Liver (tissue), 2 donors: ENCODE results near the gene LASP1.

Experiments
- TF ChIP-seq, protein P1 (sequence below): fragments of 150-350 bp; IDR thresholded peaks from 2 replicates; pipeline ENCODE4 v1.5.1; 2017; ENCODE audit warnings: improper control_type of control experiment, low read depth, low read length; ENCODE audit not compliant: missing input control
- TF ChIP-seq, protein P2 (sequence below): IDR thresholded peaks from 2 replicates; pipeline ENCODE4 v1.6.1; 2016; ENCODE audit warnings: antibody characterized with exemption, mild to moderate bottlenecking
- donor health status: healthy.

- TF ChIP-seq, protein P1, sequence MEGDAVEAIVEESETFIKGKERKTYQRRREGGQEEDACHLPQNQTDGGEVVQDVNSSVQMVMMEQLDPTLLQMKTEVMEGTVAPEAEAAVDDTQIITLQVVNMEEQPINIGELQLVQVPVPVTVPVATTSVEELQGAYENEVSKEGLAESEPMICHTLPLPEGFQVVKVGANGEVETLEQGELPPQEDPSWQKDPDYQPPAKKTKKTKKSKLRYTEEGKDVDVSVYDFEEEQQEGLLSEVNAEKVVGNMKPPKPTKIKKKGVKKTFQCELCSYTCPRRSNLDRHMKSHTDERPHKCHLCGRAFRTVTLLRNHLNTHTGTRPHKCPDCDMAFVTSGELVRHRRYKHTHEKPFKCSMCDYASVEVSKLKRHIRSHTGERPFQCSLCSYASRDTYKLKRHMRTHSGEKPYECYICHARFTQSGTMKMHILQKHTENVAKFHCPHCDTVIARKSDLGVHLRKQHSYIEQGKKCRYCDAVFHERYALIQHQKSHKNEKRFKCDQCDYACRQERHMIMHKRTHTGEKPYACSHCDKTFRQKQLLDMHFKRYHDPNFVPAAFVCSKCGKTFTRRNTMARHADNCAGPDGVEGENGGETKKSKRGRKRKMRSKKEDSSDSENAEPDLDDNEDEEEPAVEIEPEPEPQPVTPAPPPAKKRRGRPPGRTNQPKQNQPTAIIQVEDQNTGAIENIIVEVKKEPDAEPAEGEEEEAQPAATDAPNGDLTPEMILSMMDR, result no peak
- TF ChIP-seq, protein P2, sequence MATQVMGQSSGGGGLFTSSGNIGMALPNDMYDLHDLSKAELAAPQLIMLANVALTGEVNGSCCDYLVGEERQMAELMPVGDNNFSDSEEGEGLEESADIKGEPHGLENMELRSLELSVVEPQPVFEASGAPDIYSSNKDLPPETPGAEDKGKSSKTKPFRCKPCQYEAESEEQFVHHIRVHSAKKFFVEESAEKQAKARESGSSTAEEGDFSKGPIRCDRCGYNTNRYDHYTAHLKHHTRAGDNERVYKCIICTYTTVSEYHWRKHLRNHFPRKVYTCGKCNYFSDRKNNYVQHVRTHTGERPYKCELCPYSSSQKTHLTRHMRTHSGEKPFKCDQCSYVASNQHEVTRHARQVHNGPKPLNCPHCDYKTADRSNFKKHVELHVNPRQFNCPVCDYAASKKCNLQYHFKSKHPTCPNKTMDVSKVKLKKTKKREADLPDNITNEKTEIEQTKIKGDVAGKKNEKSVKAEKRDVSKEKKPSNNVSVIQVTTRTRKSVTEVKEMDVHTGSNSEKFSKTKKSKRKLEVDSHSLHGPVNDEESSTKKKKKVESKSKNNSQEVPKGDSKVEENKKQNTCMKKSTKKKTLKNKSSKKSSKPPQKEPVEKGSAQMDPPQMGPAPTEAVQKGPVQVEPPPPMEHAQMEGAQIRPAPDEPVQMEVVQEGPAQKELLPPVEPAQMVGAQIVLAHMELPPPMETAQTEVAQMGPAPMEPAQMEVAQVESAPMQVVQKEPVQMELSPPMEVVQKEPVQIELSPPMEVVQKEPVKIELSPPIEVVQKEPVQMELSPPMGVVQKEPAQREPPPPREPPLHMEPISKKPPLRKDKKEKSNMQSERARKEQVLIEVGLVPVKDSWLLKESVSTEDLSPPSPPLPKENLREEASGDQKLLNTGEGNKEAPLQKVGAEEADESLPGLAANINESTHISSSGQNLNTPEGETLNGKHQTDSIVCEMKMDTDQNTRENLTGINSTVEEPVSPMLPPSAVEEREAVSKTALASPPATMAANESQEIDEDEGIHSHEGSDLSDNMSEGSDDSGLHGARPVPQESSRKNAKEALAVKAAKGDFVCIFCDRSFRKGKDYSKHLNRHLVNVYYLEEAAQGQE, result no peak
Observed at GRCh38 chr17:38905375-38905774, 35.5 kb downstream of the LASP1 start.
